Tibial nerve (tissue), 4 donors: ENCODE measurements around the gene CDKL5. TPM values are rescaled to one million over a fixed set of nuclear protein-coding genes. Genes with fewer than 3 reads are reported as not detected.

Experiments used
- DNase-seq, 2 donors: peaks; one replicate each; pipeline ENCODE4 v3.0.0-alpha.2; 2019; ENCODE audit warnings: low spot score in 2 of 2
- H3K27ac ChIP-seq, 4 donors: fragments of 200-600 bp; sonication (generic) in 3 of 4; one replicate each; pipeline ENCODE4 v1.5.1; 2017 to 2019; ENCODE audit warnings: mild to moderate bottlenecking in 1 of 4
- H3K27me3 ChIP-seq, 2 donors: fragments of 200-600 bp; sonication (generic) in 1 of 2; one replicate each; pipeline versions ENCODE4 v1.5.1 to v1.6.0; 2017 to 2019
- H3K36me3 ChIP-seq, 3 donors: fragments of 200-600 bp; sonication (generic); one replicate each; pipeline ENCODE4 v1.5.1; 2018 to 2019
- H3K4me1 ChIP-seq, 4 donors: fragments of 200-600 bp; sonication (generic) in 3 of 4; one replicate each; pipeline ENCODE4 v1.5.1; 2017 to 2019
- H3K4me3 ChIP-seq, 4 donors: fragments of 200-600 bp; sonication (generic) in 3 of 4; one replicate each; pipeline ENCODE4 v1.5.1; 2017 to 2019; ENCODE audit warnings: mild to moderate bottlenecking in 1 of 4, moderate library complexity in 1 of 4
- H3K9me3 ChIP-seq, 4 donors: fragments of 200-600 bp; sonication (generic) in 3 of 4; one replicate each; pipeline ENCODE4 v1.5.1; 2017 to 2019
- CTCF ChIP-seq, 5 experiments: fragments of 200-600 bp in 3 of 5; fragments of 450-650 bp in 2 of 5; sonication (generic) in 3 of 5; IDR thresholded peaks; one replicate each; pipeline ENCODE4 v1.5.1; 2016 to 2019; ENCODE audit warnings: antibody characterized with exemption in 5 of 5, mild to moderate bottlenecking in 3 of 5, moderate library complexity in 2 of 5
- EP300 ChIP-seq, 2 donors: sonication (generic); formaldehyde crosslinking; IDR thresholded peaks; one replicate each; pipeline ENCODE4 v1.6.1; 2017; ENCODE audit warnings: antibody characterized with exemption in 2 of 2, mild to moderate bottlenecking in 1 of 2
- POLR2A ChIP-seq, 2 donors: fragments of 450-650 bp; IDR thresholded peaks; one replicate each; pipeline ENCODE4 v1.6.1; 2017; ENCODE audit warnings: antibody characterized with exemption in 2 of 2, mild to moderate bottlenecking in 2 of 2, moderate library complexity in 2 of 2
- WGBS, 2 donors: methylation state at CpG; one replicate each; pipeline ENCODE4 v1.1.5; 2018; 5-methylcytosine and 5-hydroxymethylcytosine counted together
- total RNA-seq, 4 donors: library from RNA; depleted of rRNA; stranded (reverse); fragments of >200 nt; gene quantifications; one replicate each; pipeline ENCODE4 v1.1.0, GENCODE V29; 2016

CDKL5 gene
- total RNA-seq, 4 donors from 2014 or later = 6.1 to 7.5 (median 6.3) TPM

- 96 to 100% methylated on average over 1 of the region's 1 CpG for WGBS, 2 donors
- TF ChIP-seq POLR2A (IDR thresholded peaks at IDR 0.05) (no peak), CTCF (IDR thresholded peaks at IDR 0.05) (no peak), EP300 (IDR thresholded peaks at IDR 0.05) (no peak)
Observed at GRCh38 chrX:18565727-18566126, 140.3 kb downstream of the CDKL5 start.

DNA sequence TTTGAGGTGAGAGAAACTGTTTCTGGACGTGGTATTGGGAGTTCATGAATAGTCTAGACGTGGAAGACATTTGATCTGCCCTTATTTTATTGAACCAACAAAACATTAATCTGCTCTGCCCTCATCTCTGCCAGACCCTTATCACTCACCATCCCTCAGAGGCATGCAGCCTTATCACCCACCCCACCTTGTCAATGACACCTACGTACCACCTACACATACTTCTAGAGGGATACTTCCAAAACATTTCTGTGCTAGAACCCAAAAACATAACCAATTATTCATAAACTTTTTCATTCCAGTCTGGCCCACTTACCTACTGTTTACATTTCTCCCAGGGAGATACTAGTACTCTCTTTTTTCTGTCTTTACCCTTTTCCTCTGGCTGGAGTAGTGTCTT, 141.3 kb downstream of the CDKL5 start:
- Histone ChIP-seq H3K36me3 (no peaks in the 10 kb centered on the region), H3K27me3 (no peaks in the 10 kb centered on the region), H3K9me3 (no peaks in the 10 kb centered on the region), H3K27ac (no peak overlapping the region), H3K4me3 (no peak overlapping the region), H3K4me1 (no peaks in the 10 kb centered on the region)
- 85 to 97% methylated on average over 3 of the region's 3 CpGs for WGBS, 2 donors
- DNase-seq = no peak
- no peak for TF ChIP-seq CTCF (IDR thresholded peaks at IDR 0.05)
- no peak for TF ChIP-seq EP300 (IDR thresholded peaks at IDR 0.05)
- TF ChIP-seq POLR2A (IDR thresholded peaks at IDR 0.05) = no peak

More at GRCh38 chrX:18565727-18566126, 140.3 kb downstream of the CDKL5 start:
- Histone ChIP-seq H3K4me3 (no peak overlapping the region), H3K9me3 (no peaks in the 10 kb centered on the region), H3K27ac (no peak overlapping the region), H3K27me3 (no peaks in the 10 kb centered on the region), H3K36me3 (no peaks in the 10 kb centered on the region), H3K4me1 (no peaks in the 10 kb centered on the region)
- DNase-seq = no peak

GRCh38 chrX:18573556-18573955, 148.1 kb downstream of the CDKL5 start:
- TF ChIP-seq CTCF (IDR thresholded peaks at IDR 0.05) (no peak), EP300 (IDR thresholded peaks at IDR 0.05) (no peak), POLR2A (IDR thresholded peaks at IDR 0.05) (no peak)
- H3K4me3 ChIP-seq = no peak overlapping the region
- no peak for DNase-seq
- H3K4me1 ChIP-seq = no peaks in the 10 kb centered on the region
- H3K36me3 ChIP-seq = no peaks in the 10 kb centered on the region
- no peaks in the 10 kb centered on the region for H3K27me3 ChIP-seq
- no peaks in the 10 kb centered on the region for H3K9me3 ChIP-seq
- H3K27ac ChIP-seq = no peak overlapping the region
- WGBS, 2 donors = 64 to 89% methylated on average over 3 of the region's 3 CpGs

DNA sequence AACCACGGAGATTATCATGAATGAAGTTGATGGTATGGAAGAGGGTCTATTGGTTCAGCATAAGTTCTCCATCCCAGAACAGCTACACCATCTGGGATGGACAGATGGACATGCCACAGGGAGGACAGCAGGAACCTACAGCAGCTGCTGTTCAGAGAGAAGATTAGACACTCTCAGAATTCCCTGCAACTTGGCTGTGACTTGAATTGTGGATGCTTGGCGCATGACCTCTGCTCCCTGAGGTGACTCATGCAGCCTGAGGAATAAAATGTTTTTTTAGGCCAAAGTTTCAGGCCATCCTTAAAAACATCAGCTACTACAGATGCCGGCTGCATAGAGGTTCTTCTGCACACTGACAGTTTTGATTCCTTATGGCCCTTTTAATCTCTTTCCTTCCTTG, 149.2 kb downstream of the CDKL5 start:
- 52 to 76% methylated on average over 3 of the region's 3 CpGs for WGBS, 2 donors
- Histone ChIP-seq H3K27me3 (no peaks in the 10 kb centered on the region), H3K4me1 (no peaks in the 10 kb centered on the region), H3K9me3 (no peaks in the 10 kb centered on the region), H3K4me3 (no peak overlapping the region), H3K36me3 (no peaks in the 10 kb centered on the region), H3K27ac (no peak overlapping the region)
- TF ChIP-seq EP300 (IDR thresholded peaks at IDR 0.05) = no peak
- TF ChIP-seq CTCF (IDR thresholded peaks at IDR 0.05) = no peak
- TF ChIP-seq POLR2A (IDR thresholded peaks at IDR 0.05) = no peak
- DNase-seq = peak; percentile 20 to 56

- WGBS, 2 donors = 83 to 100% methylated on average over 1 of the region's 1 CpG
- no peak for DNase-seq
Observed at GRCh38 chrX:18575744-18576143, 150.3 kb downstream of the CDKL5 start.

More at GRCh38 chrX:18575744-18576143, 150.3 kb downstream of the CDKL5 start:
- Histone ChIP-seq H3K36me3 (no peaks in the 10 kb centered on the region), H3K4me1 (no peaks in the 10 kb centered on the region), H3K27ac (no peak overlapping the region), H3K4me3 (no peak overlapping the region), H3K27me3 (no peaks in the 10 kb centered on the region), H3K9me3 (no peaks in the 10 kb centered on the region)
- TF ChIP-seq CTCF (IDR thresholded peaks at IDR 0.05) (no peak), POLR2A (IDR thresholded peaks at IDR 0.05) (no peak), EP300 (IDR thresholded peaks at IDR 0.05) (no peak)
